ENCODE data around the gene CCL27.

CCL27 gene

GRCh38 chr9:34627716-34628655 is 34.5 kb downstream of the CCL27 start:
- no peak for DNase-seq (ENCODE audit: low read depth)

GRCh38 chr9:34625186-34625486 is 37.3 kb downstream of the CCL27 start:
- DNase-seq (ENCODE audit: low read depth) = no peak

DNA sequence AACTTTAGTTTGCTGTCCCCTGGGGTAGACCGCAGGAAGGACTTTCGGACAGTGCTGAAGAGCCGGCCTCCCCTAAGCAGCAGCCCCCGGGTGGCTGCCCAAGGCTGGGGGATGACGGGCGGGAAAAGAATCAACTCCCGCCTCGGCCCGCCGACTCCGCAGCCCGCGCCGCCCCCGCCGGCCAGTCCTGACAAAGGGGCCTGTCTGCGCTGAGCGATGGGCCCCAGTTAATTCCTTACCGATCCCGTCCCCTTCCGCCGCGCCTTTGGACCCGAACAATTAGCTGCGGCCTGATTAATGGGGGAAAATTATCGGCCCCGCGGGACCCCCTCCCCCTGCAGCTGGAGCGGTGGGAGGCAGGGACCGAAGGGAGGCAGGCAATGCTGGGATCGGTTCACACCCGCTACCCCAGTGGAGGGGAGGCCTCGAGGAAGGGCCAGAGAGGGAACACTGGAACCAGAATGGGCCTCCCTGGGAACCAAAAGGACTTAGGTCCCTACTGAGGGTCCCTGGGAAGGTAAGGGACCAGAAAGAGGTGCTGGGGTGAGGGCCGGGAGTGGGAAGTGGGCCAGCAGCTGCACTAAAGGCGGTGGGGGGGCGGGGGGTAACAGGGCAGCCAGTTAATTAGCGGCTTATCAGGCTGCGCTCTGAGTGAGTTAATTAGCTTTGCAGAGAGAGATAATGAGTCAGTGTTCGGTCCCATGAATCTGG is 37.8 kb downstream of the CCL27 start:
- no peak for DNase-seq (ENCODE audit: low read depth)

GRCh38 chr9:34623374-34624235 is 38.9 kb downstream of the CCL27 start:
- DNase-seq (ENCODE audit: low read depth) = no peak

DNA sequence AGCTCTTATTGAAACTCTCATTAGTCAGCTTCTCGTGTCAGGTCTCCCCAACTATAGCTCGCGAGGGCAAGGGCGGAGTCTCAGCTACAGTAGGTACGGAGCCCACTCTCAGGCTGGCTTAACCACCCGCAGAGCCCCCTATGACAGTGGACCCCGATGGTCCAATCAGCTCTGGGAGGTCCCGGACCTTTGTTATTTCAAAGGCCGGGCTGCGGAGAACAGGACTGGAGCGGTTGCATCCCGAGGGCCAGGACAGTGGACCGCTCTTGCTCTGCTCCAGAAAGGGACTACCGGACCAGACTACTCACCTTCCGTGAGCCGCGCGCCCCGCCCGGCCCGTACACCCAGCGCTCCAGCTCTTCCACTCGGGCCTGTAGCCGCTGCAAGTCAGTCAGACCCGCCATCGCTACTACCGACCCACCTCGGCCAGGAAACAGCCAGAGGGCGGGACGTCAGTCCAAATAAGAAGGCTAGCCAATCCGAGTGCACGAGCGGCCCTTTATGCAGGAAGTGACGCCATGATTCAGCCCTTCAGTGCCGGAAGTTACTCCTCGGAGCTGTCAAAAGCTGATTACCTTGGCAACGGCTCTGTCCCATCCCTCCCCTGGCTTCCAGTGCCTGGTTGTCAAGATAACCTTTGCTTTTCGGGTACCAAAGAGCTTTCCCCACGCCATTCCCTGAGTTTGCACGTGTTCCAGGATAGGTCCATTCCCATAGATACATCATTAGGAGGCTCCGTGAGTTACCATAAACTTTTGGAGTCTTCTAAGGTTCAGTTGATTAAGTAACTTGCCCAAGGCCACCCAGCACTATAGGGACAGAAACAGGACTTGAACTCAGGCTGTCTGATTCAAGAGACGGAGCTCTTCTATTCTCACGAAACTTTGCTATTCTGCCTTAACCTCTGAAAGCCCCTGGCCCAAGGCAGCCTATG is 42.1 kb downstream of the CCL27 start, which contains the start of gene DCTN3:
Gene DCTN3 (minus strand): TSS at position 435 of the 934 bp plus-strand sequence. CDS start 31 bp downstream, at position 404.
- DNase-seq (ENCODE audit: low read depth) = peak; percentile 74

- no peak for DNase-seq (ENCODE audit: low read depth)
Measured at GRCh38 chr9:34615132-34615531, 47.3 kb downstream of the CCL27 start.

DNA sequence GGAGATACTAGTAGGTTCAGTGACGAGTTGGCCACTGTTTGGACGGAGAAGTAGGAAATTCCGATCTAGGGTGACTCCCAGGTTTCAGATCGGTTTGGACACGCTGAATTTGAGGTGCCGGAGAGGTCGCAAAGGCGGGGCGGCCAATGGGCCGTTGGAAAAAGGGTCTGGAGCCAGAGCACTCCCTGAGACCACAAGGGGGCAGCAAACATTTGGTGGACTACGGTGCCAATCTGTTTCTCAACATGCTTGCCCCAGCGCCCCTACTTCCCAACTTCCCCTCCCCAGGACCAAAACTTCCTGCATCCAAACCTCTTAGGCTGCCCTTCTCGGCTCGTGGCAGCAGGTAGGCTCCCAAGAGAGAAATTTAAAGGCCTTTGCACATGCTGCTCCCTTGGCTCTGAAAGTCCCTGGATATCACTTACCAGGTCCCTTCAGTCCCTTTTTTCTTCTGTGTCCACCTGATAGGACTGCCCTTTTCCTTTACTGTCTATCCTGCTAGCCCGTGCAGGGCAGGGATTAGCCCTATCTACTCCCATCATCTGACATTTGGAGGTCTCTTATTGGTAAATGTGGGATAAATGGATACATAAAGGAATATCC is 49.6 kb downstream of the CCL27 start:
- no peak for DNase-seq (ENCODE audit: low read depth)

All from HS-5 (cell line).